HG03378 (cell line): Measurements from ENCODE around the gene MAP3K7CL.

Source experiments
- ATAC-seq: cut with Tn5 transposase; IDR thresholded peaks from one replicate; pipeline ENCODE4 v1.9.1; 2021; ENCODE audit warnings: mild to moderate bottlenecking, moderate library complexity; ENCODE audit not compliant: unreplicated experiment

The MAP3K7CL gene

DNA sequence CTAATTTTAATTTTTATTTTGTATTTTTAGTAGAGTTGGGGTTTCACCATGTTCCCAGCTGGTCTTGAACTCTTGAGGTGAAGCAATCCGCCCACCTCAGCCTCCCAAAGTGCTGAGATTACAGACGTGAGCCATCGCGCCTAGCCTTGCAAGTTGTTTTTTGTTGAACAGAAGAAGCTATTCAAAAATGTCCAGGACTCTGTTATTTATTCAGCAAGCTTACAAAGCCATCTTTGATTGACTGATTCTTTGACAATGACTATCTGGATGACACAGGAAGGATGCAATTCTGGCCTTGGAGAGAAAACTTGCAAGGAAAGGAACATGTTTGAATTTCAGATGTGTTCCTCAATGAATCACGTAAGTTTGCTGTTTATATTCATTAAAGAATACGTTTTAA, 63.5 kb downstream of the MAP3K7CL start:
- no peak for ATAC-seq

DNA sequence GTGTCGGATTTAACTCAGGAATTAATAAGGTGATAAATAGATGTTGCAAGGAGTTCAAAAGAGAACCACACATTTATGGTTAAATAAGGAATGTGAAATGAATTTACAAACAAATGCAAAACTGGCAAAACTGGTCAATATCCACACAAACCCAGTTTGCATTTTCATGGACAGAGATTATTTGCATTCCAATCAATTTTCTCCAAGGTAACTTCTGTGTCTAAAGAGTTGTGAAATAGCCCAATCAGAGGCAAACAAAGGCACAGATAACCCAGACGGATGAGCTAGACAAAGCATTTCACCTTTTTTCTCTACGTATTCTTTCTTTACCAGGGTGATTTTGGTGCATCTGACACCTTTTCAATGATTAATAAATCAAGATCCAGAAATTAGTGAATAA, 63.9 kb downstream of the MAP3K7CL start:
- no peak for ATAC-seq

DNA sequence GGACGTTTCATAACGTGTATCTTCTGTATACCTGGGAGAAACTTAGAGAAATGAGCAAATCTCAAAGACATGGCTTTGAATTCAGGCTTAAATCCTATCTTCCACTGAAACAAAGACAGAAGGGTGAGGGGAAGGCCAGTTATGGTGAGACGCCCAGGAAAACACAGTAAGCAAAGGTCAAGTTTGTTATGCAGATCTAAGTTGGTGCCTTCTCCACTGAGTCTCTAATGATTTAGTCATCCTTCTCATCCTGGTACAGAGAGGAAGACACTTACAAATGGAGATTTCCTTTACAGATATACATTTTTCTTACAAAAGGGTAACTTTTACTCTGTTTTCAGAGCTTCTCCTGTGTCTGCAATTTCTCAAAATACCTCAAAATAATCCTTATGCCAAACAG, 64.4 kb downstream of the MAP3K7CL start:
- ATAC-seq: no peak

DNA sequence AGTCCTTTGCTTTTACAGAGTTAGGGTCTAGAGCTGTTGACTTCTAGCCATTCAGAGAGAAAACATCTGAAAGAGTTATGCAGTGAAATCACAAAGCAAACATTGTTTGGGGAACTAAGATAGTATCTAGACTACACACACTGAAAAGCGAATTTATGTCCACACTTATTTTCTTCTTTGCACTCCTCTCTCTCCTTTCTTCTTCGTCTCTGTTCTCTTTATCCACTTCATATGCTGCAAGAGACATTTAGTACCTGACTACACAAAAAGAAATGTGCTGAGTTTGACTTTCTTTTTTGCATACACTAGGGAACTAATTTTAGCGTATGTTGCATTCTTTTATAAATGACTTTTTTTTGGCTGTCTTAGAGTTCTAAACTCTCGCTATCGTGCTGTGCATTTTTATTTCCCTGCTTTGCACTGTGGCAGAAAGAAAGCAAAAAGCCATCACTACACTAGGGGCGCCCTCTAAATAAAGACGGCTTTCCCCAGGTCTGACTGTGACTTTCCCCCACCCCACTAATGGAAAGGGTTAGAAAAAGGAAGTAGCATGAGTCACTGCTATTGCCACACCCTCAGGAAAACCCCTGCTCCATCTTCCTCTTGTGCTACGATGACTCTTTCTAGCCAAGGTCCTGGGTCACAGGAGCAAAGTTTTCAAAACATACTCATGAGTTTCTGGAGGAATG, 65.7 kb downstream of the MAP3K7CL start:
- peak; percentile 95 for ATAC-seq

DNA sequence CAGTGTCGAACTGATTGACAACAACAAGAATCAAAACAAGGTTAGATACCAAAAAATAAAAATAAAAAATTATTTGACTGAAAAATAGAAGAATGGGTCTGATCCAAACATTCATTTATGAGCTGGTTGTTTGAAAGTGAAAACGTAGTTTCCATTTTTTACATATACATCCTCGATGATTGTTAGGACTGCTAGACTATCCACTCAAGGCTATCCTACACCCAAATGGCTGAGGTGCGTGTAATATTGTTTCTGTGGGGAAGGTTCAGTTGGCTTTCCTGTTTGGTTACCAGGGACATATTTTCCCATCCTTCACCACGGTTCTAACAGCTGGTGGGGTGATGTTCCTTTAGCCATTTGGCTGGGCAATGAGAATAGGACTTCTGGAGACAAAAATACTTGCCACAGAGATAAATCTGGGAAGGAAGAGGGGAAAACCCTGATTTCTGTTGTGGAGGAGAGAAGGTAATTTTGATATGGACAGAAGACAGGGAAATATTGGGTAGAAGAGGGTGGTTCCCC, 66.3 kb downstream of the MAP3K7CL start:
- peak; percentile 18 for ATAC-seq

DNA sequence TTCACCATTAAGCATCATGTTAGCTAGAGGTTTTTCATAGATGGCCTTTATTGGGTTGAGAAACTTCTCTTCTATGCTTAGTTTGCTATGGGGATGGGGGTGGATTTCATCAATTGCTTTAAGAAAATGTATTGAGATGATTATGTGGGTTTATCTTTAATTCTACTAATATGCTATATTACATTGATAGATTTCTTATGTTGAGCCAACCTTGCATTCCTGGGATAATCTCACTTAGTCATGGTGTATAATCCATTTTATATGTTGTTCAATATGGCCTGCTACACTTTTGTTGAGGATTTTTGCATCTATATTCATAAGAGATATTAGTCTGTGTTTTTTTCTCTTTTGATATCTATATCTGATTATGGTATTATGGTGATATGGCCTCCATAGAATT, 70.7 kb downstream of the MAP3K7CL start:
- ATAC-seq: no peak

DNA sequence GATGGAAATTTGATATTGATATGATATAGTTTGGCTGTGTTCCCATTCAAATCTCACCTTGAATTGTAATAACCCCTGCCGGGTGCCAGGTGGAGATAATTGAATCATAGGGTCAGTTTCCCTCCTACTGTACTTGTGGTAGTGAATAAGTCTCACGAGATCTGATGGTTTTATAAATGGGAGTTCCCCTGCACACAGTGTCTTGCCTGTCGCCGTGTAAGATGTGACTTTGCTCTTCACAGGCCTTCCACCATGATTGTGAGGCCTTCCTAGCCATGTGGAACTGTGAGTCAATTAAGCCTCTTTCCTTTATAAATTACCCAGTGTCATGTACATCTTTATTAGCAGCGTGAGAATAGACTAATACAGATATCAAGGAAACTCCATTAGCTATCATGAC, 74.6 kb downstream of the MAP3K7CL start:
- ATAC-seq: no peak

DNA sequence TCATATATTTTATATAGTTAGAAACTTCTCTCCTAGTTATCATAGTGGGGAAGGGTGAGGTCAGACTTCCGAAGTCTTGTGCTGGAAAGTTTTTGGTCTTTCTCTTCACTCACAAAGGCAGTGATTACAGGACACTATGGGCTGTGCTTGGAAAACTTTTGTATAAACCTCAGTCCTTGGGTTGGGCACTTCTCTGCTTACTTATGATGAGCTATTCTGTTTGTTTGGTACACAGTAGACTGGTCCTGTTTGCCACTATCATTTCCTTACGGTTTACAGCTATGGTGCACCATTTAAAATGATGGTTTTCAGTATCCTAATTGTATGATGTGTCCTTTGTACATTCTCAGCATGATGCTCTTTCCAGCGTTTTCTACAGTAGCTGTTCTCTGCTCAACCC, 75.5 kb downstream of the MAP3K7CL start:
- no peak for ATAC-seq

DNA sequence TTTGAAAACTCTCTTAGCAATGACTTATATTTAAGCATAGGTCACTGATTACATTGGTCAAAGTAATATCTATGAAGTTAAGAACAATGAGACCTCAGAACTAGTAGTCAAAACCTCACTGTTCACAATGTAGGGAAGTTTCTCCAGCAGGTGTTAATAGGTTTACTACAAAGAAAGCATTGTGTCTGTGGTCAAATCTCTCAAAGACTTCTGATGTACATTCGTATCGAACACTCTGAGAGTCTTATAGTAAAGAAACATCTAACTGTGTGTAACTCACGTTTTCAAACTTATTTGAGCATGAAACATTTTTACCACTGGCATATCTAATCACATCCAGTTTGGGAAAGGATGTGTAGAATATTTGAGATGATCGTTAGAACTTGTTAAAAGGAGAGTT, 76.0 kb downstream of the MAP3K7CL start:
- ATAC-seq: no peak

DNA sequence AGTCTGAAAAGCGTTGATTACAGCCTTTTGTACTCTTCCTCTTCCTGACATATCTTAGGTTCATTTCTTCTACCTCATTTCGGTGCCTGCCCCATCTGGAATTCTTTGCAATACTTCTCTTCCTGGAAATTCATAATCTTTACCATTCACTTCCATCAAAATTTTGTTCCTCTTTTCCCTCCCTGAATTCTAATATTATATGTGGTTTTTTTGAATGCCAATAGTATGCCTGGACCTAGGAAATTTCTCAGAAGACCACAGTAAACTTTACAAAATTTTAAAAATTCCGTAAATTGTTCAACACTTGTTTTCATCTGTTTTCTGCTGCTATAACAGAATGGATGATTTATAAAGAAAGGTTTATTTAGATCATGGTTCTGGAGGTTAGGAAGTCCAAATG, 76.8 kb downstream of the MAP3K7CL start:
- ATAC-seq: no peak

DNA sequence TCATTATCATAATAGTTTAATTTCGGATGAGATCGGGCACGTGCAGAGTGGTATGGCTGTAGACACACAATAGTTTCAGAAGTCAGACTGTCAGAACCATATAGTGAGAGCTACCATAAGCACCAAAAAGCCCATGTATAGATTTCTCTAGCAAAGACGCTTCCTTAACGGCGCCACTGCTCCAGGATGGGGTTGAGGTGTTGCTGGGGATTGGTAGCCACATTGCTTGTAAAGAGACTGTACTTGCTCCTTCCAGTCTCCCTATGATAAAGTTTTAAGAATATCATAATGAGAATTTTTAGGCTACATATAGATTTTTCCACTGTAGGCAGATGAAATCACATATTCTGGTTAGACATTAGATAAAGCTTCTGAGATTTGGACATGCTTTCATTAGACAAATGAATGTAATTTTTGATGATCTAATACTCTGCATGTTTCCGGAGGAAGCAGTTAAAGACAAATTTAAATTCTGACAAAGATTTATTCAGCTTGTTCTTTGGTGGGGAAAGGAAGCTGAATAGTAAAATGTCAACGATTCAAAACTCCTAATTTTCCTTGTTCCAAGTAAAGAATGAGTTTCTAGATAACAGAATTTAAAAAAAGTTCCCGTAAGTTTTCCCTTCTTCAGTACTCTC, 77.7 kb downstream of the MAP3K7CL start:
- ATAC-seq: peak; percentile 30

DNA sequence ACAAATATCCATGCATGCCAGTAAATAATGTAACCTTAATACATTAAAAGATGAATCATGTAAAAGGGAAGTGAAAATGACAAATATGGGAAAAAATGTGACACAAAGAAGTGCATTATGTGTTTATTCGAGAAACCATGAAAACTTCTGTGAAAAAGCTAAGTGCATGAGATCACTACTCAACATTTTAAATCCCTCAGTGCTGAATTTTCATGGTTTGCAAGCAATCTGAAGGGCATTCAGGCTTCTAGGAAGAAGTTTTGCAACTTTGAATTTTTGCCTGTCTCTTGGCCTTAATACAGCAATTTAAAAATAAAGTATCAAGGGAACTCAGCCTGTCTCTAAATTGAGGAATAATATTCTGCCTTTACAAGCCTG, 78.2 kb downstream of the MAP3K7CL start:
- ATAC-seq: peak; percentile 45

DNA sequence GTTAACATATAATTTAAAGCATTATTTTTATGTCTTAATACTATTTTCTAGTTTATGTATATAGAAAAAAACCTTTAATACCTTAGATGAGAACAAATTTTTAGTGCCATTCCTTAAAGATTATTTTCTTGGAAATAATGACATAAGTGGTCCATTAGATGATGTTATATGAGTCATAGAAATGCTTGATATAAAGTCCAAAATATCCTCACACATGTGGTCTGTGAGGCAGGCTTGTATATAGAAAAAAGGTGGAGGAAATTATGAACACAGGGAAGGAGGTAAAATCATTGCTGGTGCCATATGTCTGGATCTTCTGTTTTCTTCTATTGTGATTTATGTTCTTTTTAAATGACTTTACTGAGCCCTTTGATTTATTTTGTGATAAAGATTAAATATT, 79.3 kb downstream of the MAP3K7CL start:
- ATAC-seq: no peak

DNA sequence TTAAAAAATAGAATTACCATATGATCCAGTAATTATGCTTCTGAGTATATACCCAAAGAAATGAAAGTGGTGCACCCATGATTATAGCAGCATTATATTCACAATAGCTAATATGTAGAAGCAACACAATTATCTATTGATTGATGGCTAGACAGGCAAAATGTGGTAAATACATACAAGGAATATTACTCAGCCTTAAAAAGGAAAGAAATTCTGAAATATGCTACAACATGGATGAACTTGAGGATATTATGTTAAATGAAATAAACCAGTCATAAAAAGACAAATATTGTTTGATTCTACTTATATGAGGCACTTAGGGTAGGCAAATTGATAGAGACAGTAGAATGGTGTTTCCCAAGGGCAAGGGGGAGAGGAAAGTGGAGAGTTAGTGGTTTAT, 80.8 kb downstream of the MAP3K7CL start:
- ATAC-seq: no peak

DNA sequence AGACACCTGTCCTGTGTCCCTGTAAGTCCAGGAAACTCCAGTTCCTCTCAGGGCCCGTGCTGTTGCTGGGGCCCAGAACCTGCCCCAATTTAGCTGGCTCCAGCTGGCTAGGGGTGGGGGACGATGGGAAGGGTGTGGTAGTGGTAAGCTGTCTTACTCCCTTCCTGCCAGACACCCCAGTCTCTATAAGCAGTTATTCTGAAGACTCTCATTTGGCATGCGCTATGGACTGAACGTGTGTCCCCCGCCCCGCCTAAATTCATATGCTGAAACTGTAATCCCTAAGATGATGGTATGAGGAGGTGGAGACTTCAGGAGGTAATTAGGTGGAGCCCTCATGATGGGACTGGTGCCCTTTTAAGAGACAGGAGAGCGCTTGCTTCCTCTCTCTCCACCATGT, 82.0 kb downstream of the MAP3K7CL start:
- no peak for ATAC-seq

DNA sequence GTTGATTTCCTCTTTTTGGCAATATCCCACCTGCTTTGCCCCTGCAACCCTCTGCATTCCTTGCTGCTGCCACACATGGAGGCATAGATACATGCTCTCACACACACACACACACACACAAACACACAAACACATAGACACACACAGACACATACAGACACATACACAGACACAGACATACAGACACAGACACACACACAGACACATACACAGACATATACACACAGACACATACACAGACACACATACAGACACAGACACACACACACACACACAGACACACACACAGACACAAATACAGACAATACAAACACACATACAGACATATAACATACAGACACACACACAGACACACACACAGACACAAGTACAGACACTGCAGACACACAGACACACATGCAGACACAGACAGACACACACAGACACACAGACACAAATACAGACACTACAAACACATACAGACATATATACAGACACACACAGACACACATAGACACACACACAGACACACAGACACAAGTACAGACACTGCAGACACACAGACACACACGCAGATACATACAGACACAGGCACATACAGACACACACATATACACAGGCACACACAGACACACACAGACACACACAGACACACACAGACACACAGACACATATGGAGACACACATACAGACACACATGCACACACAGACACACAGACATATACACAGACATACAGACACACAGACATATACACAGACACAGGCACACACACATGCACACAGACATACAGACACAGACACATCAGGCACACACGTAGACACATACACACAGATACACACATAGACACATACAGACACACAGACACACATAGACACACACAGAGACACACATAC, 83.3 kb downstream of the MAP3K7CL start:
- no peak for ATAC-seq

DNA sequence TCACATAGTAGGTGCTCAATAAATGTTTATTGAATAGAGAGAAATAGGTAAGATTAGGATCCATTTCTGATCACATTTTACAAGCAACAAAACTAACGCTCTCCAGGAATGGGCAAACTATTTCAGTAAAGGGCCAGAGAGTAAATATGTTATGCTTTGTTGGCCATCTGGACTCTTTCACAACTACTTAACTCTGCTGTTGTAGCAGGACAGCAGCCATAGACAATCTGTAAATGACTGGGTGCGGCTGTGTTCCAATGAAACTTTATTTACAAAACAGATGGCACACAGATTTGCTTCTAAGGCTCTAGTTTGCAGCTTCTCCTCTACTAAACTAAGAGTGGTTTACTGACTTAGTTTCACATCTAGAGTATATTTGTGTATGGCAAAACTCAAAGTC, 85.3 kb downstream of the MAP3K7CL start:
- no peak for ATAC-seq

DNA sequence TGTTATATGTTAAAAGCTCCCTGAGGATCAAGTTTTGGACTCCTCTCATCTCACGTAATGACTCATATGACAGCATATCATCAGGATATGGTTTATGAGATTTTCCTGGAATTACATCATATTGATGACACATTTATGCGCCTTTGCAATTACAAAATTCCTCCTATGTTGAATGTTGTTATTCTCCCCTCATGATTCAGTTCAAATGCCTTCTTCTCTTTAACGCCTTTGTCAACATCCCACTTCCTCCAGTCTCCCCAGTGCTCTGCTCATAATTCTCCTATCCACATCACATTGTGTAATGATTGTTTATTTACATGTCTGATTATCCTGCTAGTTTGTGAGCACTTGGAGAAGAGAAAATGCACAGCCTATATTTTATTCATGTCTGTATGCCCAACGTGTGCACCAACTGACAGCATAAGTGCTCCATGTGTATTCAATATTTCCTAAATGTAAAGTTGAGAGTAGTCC, 87.4 kb downstream of the MAP3K7CL start:
- no peak for ATAC-seq

DNA sequence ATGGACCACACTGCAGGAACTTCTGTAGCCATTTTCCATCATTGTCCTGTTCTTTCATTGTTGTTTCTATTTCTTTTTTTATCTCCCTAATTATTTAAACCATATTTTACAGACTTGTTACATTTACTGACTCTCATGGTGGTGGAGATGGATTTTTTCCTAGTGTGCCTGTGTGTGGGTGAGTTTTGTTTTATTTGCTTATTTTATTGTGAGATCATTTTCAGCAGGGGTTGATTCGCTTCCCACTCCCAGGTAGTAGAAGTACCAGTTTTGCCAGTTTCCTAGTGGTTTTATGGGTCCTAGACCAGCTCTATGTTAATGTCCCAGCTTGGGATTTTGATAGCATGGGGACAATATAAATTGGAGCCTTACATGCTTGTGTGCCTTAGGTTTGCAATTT, 88.3 kb downstream of the MAP3K7CL start:
- ATAC-seq: no peak

DNA sequence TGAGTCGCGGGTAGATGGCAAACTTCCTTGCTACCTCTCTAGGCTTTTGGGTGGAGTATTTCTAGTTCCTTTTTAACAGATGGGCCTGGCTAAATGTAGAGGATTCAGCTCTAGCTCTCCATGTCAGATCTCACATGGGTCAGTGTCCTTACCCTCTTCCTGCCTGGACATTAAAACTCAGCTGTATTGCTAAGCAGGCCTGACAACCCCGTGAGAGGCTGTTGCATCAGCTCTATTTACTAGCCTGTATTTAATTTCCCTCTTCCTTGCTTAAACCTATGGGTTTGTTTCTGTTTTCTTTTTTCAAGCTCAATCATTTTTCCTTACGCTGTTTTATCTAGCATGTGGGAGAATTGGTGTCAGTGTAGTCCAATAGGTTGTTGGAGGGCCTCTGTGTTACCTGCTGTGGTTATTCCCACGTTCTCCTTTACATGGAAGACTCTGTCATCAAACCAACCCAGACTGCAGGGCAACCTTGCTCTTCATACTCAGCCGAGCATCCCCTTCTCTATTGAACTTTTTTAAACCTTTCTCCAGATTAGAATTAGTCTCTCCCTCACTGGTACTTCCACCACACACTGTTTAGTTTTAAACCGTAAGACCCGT, 88.8 kb downstream of the MAP3K7CL start:
- no peak for ATAC-seq

DNA sequence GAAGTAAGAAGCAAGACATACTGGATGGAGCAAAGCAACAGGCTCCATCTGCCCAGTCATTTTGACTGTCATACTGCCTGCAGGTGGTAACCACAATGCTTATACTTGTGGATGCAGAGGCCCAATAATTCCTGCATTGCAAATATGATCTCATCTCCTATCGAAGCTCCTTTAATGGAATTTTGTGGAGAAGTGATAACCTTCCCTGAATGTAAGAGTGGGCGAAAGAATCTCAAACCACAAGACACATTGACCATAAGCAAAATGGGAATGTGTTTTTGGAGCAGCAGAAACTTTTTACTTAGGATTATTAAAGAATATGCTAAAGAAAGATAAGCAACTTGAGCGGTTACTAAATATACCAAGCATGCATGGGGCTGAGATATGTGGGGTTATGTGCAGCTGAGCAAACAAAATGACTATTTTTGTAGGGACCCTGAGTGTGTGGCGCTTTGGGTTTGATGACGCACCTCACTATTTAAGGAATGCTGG, 90.9 kb downstream of the MAP3K7CL start:
- ATAC-seq: no peak
